ENCODE data around the gene LCA5.
"Not testable (repeated sequence)": the region's sequence is repeated elsewhere in the genome, so short reads cannot be mapped to it uniquely, and the experiment has no call there.

The LCA5 gene

GRCh38 chr6:79538106-79538971 lies 1.1 kb upstream of the LCA5 start:
- DNase-seq (ENCODE audit: low read depth) = no peak

GRCh38 chr6:79536585-79536953 lies 661 bp downstream of the LCA5 start:
- DNase-seq (ENCODE audit: low read depth) = no peak

DNA sequence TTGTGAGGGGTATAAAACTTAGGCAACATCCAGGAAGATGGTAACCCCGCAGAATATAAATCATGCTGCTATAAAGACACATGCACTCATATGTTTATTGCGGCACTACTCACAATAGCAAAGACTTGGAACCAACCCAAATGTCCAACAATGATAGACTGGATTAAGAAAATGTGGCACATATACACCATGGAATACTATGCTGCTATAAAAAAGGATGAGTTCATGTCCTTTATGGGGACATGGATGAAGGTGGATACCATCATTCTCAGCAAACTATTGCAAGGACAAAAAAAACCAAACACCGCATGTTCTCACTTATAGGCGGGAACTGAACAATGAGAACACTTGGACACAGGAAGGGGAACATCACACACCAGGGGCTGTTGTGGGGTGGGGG lies 7.7 kb downstream of the LCA5 start:
- not testable (repeated sequence) for DNase-seq (ENCODE audit: low read depth)

- DNase-seq (ENCODE audit: low read depth) = no peak
Measured at GRCh38 chr6:79526897-79527296, 10.3 kb downstream of the LCA5 start.

- DNase-seq (ENCODE audit: low read depth) = no peak
Measured at GRCh38 chr6:79525272-79526100, 11.7 kb downstream of the LCA5 start.

DNA sequence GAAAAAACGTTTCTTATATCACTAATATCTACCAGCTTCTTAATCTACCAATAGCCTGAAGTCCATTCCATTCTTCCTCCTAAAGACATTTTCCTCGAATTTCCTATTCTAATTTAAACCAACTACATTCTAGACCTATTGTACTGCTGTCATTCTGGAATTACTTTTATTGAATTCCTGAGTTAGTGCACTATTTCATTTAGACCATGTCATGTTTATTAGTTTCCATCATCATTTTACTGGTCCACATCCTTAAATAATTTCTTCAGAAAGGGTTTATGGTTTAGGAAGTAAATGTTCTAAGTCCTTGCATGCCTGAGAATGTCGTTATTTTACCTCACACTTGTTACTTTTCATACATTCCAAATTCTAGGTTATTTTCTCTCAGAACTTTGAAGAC lies 13.2 kb downstream of the LCA5 start:
- DNase-seq (ENCODE audit: low read depth) = no peak

- DNase-seq (ENCODE audit: low read depth) = no peak
Measured at GRCh38 chr6:79522609-79523008, 14.6 kb downstream of the LCA5 start.

- no peak for DNase-seq (ENCODE audit: low read depth)
Measured at GRCh38 chr6:79520534-79520933, 16.7 kb downstream of the LCA5 start.

GRCh38 chr6:79518842-79519241 lies 18.4 kb downstream of the LCA5 start:
- DNase-seq (ENCODE audit: low read depth) = no peak

DNA sequence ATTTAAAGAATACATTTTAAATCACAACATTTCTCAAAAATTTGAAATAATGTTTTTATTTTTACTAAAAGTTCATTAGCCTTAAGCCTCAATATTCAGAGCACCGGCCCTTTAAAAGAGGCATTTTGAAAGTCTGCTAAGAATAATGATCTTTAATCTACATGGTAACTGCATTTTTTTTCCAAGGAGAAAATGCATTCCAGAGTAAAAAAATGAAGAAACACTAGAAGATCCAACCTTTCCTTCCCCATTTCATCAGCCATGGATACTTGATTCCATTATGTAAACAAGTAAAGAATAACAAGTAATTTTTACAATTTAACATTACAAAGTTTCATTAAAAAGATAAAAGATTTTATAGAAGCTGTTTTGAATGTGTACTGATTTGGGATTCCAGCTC lies 21.8 kb downstream of the LCA5 start:
- no peak for DNase-seq (ENCODE audit: low read depth)

GRCh38 chr6:79513111-79513510 lies 24.1 kb downstream of the LCA5 start:
- no peak for DNase-seq (ENCODE audit: low read depth)

- DNase-seq (ENCODE audit: low read depth) = no peak
Measured at GRCh38 chr6:79512014-79512413, 25.2 kb downstream of the LCA5 start.

GRCh38 chr6:79510707-79511106 lies 26.5 kb downstream of the LCA5 start:
- no peak for DNase-seq (ENCODE audit: low read depth)

GRCh38 chr6:79506251-79506650 lies 31.0 kb downstream of the LCA5 start:
- DNase-seq (ENCODE audit: low read depth) = peak; percentile 13

- DNase-seq (ENCODE audit: low read depth) = no peak
Measured at GRCh38 chr6:79504372-79504771, 32.9 kb downstream of the LCA5 start.

DNA sequence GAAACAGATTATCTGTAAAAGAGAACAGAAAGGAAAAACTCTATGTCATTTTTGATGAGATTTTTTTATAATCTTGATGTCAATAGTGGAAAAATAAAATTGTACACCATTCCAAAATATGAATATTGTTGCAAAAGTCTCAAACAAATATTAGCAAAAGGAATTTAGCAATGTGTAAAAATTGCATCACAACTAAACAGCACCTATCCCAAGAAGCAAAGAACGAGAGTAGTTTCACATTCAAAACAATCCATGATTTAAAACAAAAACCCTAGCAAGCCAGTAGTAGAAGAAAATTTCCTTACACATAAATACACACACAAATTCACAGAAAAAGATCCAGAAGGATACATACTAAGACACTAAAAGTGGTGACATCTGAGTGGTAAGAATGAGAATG lies 38.4 kb downstream of the LCA5 start:
- no peak for DNase-seq (ENCODE audit: low read depth)

- DNase-seq (ENCODE audit: low read depth) = no peak
Measured at GRCh38 chr6:79495246-79495645, 42.0 kb downstream of the LCA5 start.

- no peak for DNase-seq (ENCODE audit: low read depth)
Measured at GRCh38 chr6:79494841-79495240, 42.4 kb downstream of the LCA5 start.

DNA sequence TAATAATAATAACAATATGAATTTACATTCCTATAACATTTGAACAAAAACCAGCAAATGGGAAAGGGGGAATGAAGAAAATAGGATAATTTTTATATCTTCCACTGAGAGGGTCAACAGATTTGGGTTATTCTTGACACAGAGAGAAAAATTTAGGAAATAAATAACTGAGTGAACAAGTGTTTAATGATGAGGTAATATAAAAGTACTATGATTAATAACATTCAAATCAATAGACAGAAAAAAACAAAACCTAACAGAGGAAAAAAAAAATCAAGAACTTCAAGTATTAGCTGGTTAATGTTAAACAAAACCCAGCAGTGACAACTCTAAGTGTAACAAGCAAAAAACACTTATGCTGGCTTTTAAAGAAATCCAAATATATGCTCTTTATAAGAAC lies 66.5 kb downstream of the LCA5 start:
- no peak for DNase-seq (ENCODE audit: low read depth)

- no peak for DNase-seq (ENCODE audit: low read depth)
Measured at GRCh38 chr6:79469376-79470246, 67.6 kb downstream of the LCA5 start.

DNA sequence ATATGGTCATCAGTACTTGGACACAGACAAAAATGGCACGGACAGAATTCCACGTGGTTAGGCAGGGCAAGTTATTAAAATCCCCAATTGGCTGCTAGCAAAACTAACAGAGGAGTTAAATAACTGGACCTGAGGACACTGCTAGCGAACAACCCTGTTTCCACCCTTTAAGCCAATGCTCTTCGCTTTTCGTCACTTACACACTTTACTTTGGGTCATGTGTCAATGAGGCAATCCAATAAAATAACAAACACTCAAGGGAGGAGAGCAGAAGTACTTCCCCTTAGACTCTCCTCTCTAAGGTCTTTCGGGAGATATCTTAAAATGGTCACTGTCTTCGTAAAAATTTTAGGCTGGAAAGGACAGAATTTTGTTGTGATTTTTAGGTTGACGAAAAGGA lies 68.6 kb downstream of the LCA5 start:
- no peak for DNase-seq (ENCODE audit: low read depth)

- DNase-seq (ENCODE audit: low read depth) = no peak
Measured at GRCh38 chr6:79468116-79468515, 69.1 kb downstream of the LCA5 start.

Measured in stromal cell of bone marrow (primary cell).